GM12875 (cell line): ENCODE data around the gene KRT222.

ENCODE experiments used
- H3K4me3 ChIP-seq: one replicate; pipeline ENCODE4 v1.5.1; 2011; ENCODE audit warnings: low read depth, low read length, control low read depth
- TF ChIP-seq, protein P1 (sequence below): IDR thresholded peaks from 2 replicates; pipeline ENCODE4 v1.5.1; 2011; ENCODE audit warnings: low read depth, mild to moderate bottlenecking, control low read depth, inconsistent platforms, low read length, moderate library complexity, borderline replicate concordance; ENCODE audit not compliant: insufficient read depth

The KRT222 gene

DNA sequence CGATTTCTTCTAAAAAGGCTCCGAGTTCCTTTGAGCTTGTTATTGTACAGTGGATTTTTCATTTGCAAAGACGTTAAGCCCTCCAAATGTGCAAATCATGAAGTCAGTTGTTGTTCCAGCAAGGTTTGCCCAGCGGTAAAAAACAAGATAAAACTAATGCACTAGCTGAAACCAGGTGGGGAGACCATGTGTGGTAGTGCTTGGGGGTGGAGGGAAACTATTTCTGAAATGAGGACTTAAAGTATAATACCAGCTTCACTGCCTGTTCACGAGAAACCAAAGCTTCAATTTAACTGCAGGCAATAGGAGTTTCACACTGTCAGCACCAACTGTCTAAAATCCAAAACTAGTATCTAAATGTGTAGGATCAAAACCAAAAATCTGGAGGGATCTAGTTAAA, 39.7 kb downstream of the KRT222 start:
- no peak overlapping the region for H3K4me3 ChIP-seq
- TF ChIP-seq, protein P1, sequence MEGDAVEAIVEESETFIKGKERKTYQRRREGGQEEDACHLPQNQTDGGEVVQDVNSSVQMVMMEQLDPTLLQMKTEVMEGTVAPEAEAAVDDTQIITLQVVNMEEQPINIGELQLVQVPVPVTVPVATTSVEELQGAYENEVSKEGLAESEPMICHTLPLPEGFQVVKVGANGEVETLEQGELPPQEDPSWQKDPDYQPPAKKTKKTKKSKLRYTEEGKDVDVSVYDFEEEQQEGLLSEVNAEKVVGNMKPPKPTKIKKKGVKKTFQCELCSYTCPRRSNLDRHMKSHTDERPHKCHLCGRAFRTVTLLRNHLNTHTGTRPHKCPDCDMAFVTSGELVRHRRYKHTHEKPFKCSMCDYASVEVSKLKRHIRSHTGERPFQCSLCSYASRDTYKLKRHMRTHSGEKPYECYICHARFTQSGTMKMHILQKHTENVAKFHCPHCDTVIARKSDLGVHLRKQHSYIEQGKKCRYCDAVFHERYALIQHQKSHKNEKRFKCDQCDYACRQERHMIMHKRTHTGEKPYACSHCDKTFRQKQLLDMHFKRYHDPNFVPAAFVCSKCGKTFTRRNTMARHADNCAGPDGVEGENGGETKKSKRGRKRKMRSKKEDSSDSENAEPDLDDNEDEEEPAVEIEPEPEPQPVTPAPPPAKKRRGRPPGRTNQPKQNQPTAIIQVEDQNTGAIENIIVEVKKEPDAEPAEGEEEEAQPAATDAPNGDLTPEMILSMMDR: no peak

DNA sequence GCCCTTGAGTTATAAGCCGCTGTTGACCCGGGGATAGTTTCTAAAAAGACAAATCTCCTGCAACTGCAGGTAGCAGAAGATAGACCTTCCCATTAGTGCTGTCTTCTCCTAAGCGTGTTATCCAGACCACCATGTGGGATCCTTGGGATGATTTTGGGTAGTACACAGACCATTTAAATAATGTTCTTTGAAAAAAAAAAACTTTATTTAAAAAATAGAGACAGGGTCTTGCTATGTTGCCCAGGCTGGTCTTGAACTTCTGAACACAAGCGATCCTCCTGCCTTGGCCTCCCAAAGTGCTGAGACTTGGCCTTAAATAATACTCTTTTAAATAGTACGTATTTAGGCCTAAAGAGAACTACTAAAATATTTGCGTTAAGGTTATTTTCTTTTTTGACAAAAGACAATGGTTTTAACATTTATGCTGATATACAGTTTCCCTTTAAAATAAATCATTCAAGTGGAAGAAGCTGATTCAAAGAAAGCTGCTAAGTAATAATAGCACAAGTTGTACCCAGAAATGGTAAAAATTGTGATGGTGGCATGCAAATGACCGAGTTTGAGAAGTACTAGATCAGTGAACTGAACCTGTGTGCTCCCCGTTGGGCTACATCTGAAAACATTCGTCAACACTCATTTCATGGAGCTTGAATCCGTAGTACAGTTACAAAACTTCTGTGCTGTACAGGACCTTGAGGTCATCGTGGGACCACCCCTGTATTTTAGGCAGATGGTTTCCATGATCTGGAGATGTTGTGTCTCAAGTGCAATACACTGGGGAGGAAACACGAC, 41.4 kb downstream of the KRT222 start:
- TF ChIP-seq, protein P1: no peak
- no peak overlapping the region for H3K4me3 ChIP-seq

DNA sequence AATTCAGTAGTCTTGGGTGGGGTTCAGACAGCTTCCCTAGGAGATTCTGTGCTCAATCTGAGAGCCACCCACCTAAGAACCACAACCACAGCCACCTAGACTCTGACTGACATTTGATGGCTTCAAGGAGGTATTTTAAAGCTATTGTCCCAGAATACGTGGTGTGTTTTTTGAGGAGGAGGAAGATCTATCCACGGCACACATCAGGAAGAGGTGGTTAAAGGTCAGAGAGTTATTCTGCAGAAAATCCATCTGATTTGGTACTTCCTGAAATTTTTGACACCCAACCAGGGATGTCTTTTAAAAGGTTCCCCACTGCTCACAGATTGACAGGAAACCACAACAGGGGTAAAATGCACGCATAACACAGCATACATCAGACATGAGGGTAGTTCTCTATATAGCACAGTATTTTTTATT, 42.5 kb downstream of the KRT222 start:
- TF ChIP-seq, protein P1: no peak
- no peak overlapping the region for H3K4me3 ChIP-seq

DNA sequence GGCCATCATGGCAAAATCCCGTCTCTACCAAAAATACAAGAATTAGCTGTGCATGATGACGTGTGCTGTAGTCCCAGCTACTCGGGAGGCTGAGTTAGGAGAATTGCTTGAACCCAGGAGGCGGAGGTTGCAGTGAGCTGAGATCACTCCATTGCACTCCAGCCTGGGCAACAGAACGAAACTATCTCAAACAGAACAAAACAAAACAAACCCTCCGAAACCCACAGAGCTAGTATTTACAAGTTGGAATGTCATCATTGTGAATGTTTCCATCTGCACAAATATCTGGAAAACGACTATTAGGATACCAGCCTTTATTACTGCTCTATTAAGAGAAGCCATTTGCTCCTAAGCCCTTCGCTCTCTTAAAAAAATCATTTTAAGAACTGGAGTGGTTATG, 43.4 kb downstream of the KRT222 start:
- H3K4me3 ChIP-seq: no peak overlapping the region
- TF ChIP-seq, protein P1: no peak

DNA sequence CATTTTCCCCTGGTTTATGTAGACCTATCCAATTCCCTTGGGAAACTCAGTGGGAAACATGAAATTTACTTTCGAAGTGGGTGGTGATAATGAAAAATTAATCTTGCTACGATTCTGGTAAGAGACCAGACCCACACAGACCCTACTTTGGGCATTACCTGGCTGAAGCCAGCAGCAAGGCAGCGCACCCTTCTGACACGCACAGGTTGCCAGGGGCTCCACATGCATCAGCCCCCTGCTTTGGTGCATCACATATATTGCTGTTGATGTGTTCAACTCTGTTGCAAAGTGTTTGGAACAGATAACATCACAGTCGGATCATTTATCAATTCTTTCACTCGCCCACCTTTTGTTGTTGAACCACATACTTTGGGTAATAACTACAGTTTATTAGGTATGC, 44.0 kb downstream of the KRT222 start:
- TF ChIP-seq, protein P1: no peak
- H3K4me3 ChIP-seq: no peak overlapping the region

DNA sequence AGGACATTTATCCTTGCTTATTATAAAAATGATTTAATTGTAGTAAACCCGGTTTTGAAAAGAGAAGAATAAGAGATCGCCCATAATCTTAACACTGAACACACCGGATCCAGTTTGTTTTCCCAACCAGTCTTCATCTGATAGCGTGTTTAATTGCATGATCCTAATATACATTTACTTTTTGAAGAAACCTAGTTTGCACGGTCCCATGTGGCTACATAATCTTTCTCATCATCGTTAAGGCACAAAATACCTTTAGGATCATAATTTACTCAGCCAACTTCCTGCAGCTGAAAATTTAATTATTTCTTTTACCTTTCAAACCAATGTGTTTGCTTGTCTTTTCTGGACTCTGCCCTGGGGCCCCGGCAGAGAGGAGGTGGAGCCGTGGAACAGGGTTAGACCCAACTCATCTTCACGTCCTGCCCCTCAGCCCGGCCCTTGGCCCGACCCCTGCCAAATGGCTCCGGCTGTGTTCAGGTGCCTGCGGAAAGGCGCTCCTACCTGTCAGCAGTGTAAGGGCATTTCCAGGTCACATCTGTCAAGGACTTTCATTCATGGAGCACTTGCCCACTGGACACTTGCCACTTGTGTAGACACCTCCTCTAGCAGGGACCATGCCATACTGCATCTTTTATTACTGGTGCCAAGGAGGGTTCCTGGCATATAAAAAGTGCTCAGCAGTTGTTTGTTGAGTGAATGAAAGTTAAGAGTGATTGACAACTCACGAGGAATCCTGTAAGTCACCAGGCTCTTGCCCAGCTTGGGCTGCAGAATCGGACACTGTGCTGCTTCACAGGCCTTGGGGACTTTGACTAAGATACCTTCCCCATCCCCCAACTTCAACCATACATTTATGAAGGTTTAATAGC, 46.0 kb downstream of the KRT222 start:
- TF ChIP-seq, protein P1: no peak
- no peak overlapping the region for H3K4me3 ChIP-seq

DNA sequence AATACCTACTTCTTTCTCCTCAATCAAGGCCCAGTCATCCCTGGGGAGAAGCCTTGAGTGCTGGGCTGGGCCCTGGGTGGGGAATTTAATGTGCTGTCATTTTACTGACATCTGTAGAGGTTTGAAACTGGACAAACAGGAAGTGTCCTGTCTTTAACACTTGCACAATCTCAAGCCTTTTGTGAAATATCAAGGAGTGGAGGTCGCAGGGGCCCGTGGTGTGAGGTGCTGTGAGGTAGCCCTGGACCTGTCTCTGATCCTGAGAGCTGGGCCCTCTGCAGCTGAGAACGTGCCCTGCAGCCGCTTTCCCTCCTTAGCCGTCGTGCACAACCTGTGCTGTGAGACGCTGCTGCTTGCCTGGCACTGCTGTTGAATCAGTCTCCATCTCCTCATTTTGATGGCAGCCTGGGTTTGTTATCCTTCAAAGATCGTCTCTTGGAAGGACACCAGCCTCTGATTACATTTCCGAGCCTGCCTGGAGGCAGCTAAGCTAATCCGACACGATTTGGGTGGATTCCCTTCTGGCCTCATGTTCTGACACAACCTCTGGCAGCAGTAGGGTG, 47.2 kb downstream of the KRT222 start:
- H3K4me3 ChIP-seq: no peak overlapping the region
- TF ChIP-seq, protein P1: no peak
